Hepatocyte (in vitro differentiated cells): ENCODE results near the gene SP100.

Experiments used
- EZH2 ChIP-seq: fragments of 200-600 bp; sonication (generic); IDR thresholded peaks from 2 replicates; pipeline ENCODE4 v1.6.1; 2016; ENCODE audit warnings: antibody characterized with exemption, mild to moderate bottlenecking, borderline replicate concordance
- TF ChIP-seq, protein P1 (sequence below): fragments of 200-600 bp; sonication (generic); IDR thresholded peaks from 2 replicates; pipeline ENCODE4 v1.5.1; 2016; ENCODE audit warnings: antibody characterized with exemption, mild to moderate bottlenecking; ENCODE audit not compliant: poor library complexity

DNA sequence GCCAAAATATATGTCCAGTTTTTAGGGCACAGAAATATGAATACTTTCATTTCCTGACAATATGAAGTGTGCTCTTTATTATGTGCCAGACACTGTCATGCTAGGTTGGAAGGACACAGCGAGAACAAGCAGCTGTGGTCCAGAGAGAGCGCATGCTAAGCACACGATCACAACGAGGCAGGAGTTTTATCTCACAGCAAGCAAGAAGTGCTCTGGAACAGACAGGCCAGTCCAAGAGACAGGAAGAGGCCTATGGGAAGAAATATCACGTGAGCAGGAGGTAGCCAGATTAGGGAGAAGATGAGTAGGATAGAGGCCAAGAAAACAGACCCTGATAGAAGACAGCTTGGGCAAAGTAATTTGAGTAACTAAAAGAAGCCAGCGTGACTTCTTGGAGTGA lies 161.1 kb downstream of the SP100 start:
- TF ChIP-seq, protein P1, sequence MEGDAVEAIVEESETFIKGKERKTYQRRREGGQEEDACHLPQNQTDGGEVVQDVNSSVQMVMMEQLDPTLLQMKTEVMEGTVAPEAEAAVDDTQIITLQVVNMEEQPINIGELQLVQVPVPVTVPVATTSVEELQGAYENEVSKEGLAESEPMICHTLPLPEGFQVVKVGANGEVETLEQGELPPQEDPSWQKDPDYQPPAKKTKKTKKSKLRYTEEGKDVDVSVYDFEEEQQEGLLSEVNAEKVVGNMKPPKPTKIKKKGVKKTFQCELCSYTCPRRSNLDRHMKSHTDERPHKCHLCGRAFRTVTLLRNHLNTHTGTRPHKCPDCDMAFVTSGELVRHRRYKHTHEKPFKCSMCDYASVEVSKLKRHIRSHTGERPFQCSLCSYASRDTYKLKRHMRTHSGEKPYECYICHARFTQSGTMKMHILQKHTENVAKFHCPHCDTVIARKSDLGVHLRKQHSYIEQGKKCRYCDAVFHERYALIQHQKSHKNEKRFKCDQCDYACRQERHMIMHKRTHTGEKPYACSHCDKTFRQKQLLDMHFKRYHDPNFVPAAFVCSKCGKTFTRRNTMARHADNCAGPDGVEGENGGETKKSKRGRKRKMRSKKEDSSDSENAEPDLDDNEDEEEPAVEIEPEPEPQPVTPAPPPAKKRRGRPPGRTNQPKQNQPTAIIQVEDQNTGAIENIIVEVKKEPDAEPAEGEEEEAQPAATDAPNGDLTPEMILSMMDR, result no peak
- TF ChIP-seq EZH2, result no peak
